Measurements from ENCODE around the gene SGSH.

DNA sequence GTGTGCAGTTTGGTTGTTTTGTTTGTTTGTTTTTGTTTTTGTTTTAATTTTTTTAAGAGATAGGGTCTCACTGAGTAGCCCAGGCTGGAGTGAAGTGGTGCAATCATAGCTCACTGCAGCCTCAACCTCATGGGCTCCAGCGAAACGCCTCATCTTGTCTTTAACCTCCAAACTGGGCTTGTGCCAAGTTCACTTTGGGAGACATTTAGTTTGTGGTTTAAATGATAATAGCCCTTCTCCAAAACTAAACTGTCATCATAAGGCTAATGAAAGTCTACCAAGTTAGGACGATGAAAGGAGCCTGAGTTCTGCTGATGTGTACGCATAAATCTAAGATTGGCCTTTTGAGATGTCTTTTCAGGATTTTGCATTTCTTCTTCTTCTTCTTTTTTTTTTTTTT, 56.8 kb downstream of the SGSH start:
- TF ChIP-seq, protein P1, sequence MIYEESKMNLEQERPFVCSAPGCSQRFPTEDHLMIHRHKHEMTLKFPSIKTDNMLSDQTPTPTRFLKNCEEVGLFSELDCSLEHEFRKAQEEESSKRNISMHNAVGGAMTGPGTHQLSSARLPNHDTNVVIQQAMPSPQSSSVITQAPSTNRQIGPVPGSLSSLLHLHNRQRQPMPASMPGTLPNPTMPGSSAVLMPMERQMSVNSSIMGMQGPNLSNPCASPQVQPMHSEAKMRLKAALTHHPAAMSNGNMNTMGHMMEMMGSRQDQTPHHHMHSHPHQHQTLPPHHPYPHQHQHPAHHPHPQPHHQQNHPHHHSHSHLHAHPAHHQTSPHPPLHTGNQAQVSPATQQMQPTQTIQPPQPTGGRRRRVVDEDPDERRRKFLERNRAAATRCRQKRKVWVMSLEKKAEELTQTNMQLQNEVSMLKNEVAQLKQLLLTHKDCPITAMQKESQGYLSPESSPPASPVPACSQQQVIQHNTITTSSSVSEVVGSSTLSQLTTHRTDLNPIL (CRISPR knock-in tag; IDR thresholded peaks at IDR 0.05; ENCODE audit: low read depth) = no peak
- TF ChIP-seq SNAI2 (CRISPR knock-in tag; IDR thresholded peaks at IDR 0.05) (no peak), ZNF565 (CRISPR knock-in tag; conservative IDR thresholded peaks at IDR 0.05; ENCODE audit: low read depth) (no peak), ZFP3 (CRISPR knock-in tag; IDR thresholded peaks at IDR 0.05) (no peak)
- TF ChIP-seq, protein P2, sequence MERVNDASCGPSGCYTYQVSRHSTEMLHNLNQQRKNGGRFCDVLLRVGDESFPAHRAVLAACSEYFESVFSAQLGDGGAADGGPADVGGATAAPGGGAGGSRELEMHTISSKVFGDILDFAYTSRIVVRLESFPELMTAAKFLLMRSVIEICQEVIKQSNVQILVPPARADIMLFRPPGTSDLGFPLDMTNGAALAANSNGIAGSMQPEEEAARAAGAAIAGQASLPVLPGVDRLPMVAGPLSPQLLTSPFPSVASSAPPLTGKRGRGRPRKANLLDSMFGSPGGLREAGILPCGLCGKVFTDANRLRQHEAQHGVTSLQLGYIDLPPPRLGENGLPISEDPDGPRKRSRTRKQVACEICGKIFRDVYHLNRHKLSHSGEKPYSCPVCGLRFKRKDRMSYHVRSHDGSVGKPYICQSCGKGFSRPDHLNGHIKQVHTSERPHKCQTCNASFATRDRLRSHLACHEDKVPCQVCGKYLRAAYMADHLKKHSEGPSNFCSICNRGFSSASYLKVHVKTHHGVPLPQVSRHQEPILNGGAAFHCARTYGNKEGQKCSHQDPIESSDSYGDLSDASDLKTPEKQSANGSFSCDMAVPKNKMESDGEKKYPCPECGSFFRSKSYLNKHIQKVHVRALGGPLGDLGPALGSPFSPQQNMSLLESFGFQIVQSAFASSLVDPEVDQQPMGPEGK (CRISPR knock-in tag; IDR thresholded peaks at IDR 0.05; ENCODE audit: borderline replicate concordance) = no peak

Measured in SK-N-SH treated with all-trans-retinoic acid at 6 μM for 48 hours (cell line).